Common myeloid progenitor, CD34-positive (primary cell): Measurements from ENCODE around the gene LTBP3.

ENCODE experiments used
- CTCF ChIA-PET: fragments of 350-600 bp; sonication (Branson Sonifier 250); formaldehyde crosslinking; loops from one replicate; lab custom pipeline; 2021; ENCODE audit warnings: antibody characterized with exemption; lab: Charles Lee
- POLR2A ChIA-PET: fragments of 350-600 bp; sonication (Branson Sonifier 250); formaldehyde crosslinking; loops from one replicate; lab custom pipeline; 2021; ENCODE audit warnings: antibody characterized with exemption; lab: Charles Lee
- DNase-seq, 3 donors: peaks; one replicate each; pipeline versions ENCODE4 v3.0.0 to v3.0.0-alpha.2; 2013
- H3K27ac ChIP-seq, 2 experiments: 1 replicate in 1 of 2; 2 replicates in 1 of 2; pipeline ENCODE4 v1.7.0; 2013; ENCODE audit warnings: inconsistent platforms in 2 of 2, low read length in 2 of 2, mild to moderate bottlenecking in 2 of 2, low read depth in 1 of 2, moderate library complexity in 1 of 2; ENCODE audit not compliant: severe bottlenecking in 2 of 2, insufficient read depth in 1 of 2, poor library complexity in 1 of 2
- H3K27me3 ChIP-seq, 5 experiments: replicated peaks in 2 of 5; 1 replicate in 3 of 5; 2 replicates in 2 of 5; pipeline versions ENCODE4 v1.6.1 to v1.7.0; 2013; ENCODE audit warnings: low read length in 4 of 5, mild to moderate bottlenecking in 2 of 5, moderate library complexity in 2 of 5, inconsistent platforms in 1 of 5; ENCODE audit not compliant: insufficient read depth in 5 of 5, control insufficient read depth in 4 of 5
- H3K36me3 ChIP-seq, 4 experiments: 1 replicate in 2 of 4; 2 replicates in 2 of 4; pipeline versions ENCODE4 v1.6.1 to v1.7.0; 2013; ENCODE audit warnings: low read length in 3 of 4, control low read depth in 1 of 4, mild to moderate bottlenecking in 1 of 4; ENCODE audit not compliant: control insufficient read depth in 4 of 4, insufficient read depth in 4 of 4
- H3K4me1 ChIP-seq, 4 experiments: 1 replicate in 3 of 4; 2 replicates in 1 of 4; pipeline versions ENCODE4 v1.6.1 to v1.7.1; 2013; ENCODE audit warnings: low read length in 3 of 4, mild to moderate bottlenecking in 3 of 4, control low read depth in 1 of 4, inconsistent platforms in 1 of 4, moderate library complexity in 1 of 4; ENCODE audit not compliant: control insufficient read depth in 4 of 4, insufficient read depth in 4 of 4; ENCODE audit errors: control extremely low read depth in 1 of 4
- H3K4me3 ChIP-seq, 7 experiments: 1 replicate in 4 of 7; 2 replicates in 3 of 7; pipeline versions ENCODE4 v1.5.1 to v1.7.0; 2013; ENCODE audit warnings: mild to moderate bottlenecking in 7 of 7, low read length in 6 of 7, moderate library complexity in 6 of 7, inconsistent platforms in 2 of 7, low read depth in 2 of 7, control low read depth in 1 of 7; ENCODE audit not compliant: insufficient read depth in 4 of 7, control insufficient read depth in 1 of 7; ENCODE audit errors: extremely low read depth in 1 of 7
- H3K9me3 ChIP-seq, 5 experiments: 1 replicate in 4 of 5; 2 replicates in 1 of 5; pipeline versions ENCODE4 v1.6.1 to v1.7.1; 2013; ENCODE audit warnings: low read length in 4 of 5, mild to moderate bottlenecking in 2 of 5, inconsistent platforms in 1 of 5, low read depth in 1 of 5, moderate library complexity in 1 of 5; ENCODE audit not compliant: control insufficient read depth in 4 of 5, insufficient read depth in 2 of 5; ENCODE audit errors: control extremely low read depth in 1 of 5
- WGBS: methylation state at CpG from one replicate; pipeline ENCODE4 v1.1.5; 2013; ENCODE audit not compliant: insufficient coverage; 5-methylcytosine and 5-hydroxymethylcytosine counted together

LTBP3 gene

DNA sequence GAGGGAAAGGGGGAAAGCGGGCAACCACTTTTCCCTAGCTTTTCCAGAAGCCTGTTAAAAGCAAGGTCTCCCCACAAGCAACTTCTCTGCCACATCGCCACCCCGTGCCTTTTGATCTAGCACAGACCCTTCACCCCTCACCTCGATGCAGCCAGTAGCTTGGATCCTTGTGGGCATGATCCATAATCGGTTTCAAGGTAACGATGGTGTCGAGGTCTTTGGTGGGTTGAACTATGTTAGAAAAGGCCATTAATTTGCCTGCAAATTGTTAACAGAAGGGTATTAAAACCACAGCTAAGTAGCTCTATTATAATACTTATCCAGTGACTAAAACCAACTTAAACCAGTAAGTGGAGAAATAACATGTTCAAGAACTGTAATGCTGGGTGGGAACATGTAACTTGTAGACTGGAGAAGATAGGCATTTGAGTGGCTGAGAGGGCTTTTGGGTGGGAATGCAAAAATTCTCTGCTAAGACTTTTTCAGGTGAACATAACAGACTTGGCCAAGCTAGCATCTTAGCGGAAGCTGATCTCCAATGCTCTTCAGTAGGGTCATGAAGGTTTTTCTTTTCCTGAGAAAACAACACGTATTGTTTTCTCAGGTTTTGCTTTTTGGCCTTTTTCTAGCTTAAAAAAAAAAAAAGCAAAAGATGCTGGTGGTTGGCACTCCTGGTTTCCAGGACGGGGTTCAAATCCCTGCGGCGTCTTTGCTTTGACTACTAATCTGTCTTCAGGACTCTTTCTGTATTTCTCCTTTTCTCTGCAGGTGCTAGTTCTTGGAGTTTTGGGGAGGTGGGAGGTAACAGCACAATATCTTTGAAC is 52.5 kb downstream of the LTBP3 start:
- peaks cover 15 to 54% (median 43%) of the 10 kb centered on the region in 4 experiments for H3K36me3 ChIP-seq

DNA sequence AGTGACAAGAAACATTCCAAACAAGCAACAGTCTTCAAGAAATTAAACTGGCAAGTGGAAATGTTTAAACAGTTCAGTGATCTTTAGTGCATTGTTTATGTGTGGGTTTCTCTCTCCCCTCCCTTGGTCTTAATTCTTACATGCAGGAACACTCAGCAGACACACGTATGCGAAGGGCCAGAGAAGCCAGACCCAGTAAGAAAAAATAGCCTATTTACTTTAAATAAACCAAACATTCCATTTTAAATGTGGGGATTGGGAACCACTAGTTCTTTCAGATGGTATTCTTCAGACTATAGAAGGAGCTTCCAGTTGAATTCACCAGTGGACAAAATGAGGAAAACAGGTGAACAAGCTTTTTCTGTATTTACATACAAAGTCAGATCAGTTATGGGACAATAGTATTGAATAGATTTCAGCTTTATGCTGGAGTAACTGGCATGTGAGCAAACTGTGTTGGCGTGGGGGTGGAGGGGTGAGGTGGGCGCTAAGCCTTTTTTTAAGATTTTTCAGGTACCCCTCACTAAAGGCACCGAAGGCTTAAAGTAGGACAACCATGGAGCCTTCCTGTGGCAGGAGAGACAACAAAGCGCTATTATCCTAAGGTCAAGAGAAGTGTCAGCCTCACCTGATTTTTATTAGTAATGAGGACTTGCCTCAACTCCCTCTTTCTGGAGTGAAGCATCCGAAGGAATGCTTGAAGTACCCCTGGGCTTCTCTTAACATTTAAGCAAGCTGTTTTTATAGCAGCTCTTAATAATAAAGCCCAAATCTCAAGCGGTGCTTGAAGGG is 53.3 kb downstream of the LTBP3 start:
- POLR2A ChIA-PET: interaction anchor here (0.6 to 26.7 kb wide), 12 partner anchors 7 to 805 kb away, joined by 3 to 1072 read pairs (median 6); partner anchors contain the start of genes KCNK7, MALAT1, NEAT1 and SLC25A45
- peaks cover 18 to 43% (median 35%) of the 10 kb centered on the region in 4 experiments for H3K4me1 ChIP-seq
- H3K4me3 ChIP-seq: peak overlapping the region; percentile 26 to 100 (median 99)
- H3K9me3 ChIP-seq: no peaks in the 10 kb centered on the region
- 30% methylated on average over 4 of the region's 8 CpGs for WGBS
- H3K36me3 ChIP-seq: peaks cover 22 to 59% (median 48%) of the 10 kb centered on the region in 4 experiments
- peak overlapping the region; percentile 29 to 100 for H3K27ac ChIP-seq
- H3K27me3 ChIP-seq: no peaks in the 10 kb centered on the region
- CTCF ChIA-PET: interaction anchor here (1.0 to 26.9 kb wide), 9 partner anchors 8 to 138 kb away, joined by 3 to 653 read pairs (median 4); no protein-coding TSS in a partner anchor
- peak; percentile 31 to 67 (median 66) for DNase-seq

More for the DNA sequence above, 52.5 kb downstream of the LTBP3 start:
- Histone ChIP-seq H3K4me1 (peaks cover 18 to 46% (median 38%) of the 10 kb centered on the region in 4 experiments), H3K27ac (peak overlapping the region; percentile 20 to 100), H3K9me3 (no peaks in the 10 kb centered on the region), H3K4me3 (peak overlapping the region; percentile 26 to 100 (median 99)), H3K27me3 (no peaks in the 10 kb centered on the region)
- 70% methylated on average over 3 of the region's 12 CpGs for WGBS
- peak; percentile 64 to 80 (median 73) for DNase-seq
- POLR2A ChIA-PET: interaction anchor here (0.5 to 26.7 kb wide), 23 partner anchors 8 to 1052 kb away, joined by 3 to 1072 read pairs (median 4); partner anchors contain the start of genes DPF2, KCNK7, MALAT1 and NEAT1
- CTCF ChIA-PET: interaction anchor here (0.9 to 26.9 kb wide), 14 partner anchors 8 to 190 kb away, joined by 3 to 653 read pairs (median 4); no protein-coding TSS in a partner anchor

DNA sequence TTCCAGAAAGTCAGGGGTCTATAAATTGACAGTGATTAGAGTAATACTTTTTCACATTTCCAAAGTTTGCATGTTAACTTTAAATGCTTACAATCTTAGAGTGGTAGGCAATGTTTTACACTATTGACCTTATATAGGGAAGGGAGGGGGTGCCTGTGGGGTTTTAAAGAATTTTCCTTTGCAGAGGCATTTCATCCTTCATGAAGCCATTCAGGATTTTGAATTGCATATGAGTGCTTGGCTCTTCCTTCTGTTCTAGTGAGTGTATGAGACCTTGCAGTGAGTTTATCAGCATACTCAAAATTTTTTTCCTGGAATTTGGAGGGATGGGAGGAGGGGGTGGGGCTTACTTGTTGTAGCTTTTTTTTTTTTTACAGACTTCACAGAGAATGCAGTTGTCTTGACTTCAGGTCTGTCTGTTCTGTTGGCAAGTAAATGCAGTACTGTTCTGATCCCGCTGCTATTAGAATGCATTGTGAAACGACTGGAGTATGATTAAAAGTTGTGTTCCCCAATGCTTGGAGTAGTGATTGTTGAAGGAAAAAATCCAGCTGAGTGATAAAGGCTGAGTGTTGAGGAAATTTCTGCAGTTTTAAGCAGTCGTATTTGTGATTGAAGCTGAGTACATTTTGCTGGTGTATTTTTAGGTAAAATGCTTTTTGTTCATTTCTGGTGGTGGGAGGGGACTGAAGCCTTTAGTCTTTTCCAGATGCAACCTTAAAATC is 54.0 kb downstream of the LTBP3 start:
- H3K36me3 ChIP-seq: peaks cover 22 to 59% (median 48%) of the 10 kb centered on the region in 4 experiments
- DNase-seq: peak in 2 of 3 donors; percentile 69 to 74
- CTCF ChIA-PET: interaction anchor here (1.0 to 26.9 kb wide), 4 partner anchors 11 to 86 kb away, joined by 3 to 653 read pairs (median 40); no protein-coding TSS in a partner anchor

DNA sequence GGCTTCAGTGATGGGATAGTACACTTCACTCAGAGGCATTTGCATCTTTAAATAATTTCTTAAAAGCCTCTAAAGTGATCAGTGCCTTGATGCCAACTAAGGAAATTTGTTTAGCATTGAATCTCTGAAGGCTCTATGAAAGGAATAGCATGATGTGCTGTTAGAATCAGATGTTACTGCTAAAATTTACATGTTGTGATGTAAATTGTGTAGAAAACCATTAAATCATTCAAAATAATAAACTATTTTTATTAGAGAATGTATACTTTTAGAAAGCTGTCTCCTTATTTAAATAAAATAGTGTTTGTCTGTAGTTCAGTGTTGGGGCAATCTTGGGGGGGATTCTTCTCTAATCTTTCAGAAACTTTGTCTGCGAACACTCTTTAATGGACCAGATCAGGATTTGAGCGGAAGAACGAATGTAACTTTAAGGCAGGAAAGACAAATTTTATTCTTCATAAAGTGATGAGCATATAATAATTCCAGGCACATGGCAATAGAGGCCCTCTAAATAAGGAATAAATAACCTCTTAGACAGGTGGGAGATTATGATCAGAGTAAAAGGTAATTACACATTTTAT is 54.7 kb downstream of the LTBP3 start:
- Histone ChIP-seq H3K27me3 (no peaks in the 10 kb centered on the region), H3K9me3 (no peaks in the 10 kb centered on the region), H3K4me1 (peaks cover 18 to 46% (median 36%) of the 10 kb centered on the region in 4 experiments), H3K4me3 (peak overlapping the region in 6 of 7 experiments; percentile 97 to 100 (median 100)), H3K27ac (peak overlapping the region; percentile 100), H3K36me3 (peaks cover 22 to 59% (median 48%) of the 10 kb centered on the region in 4 experiments)
- POLR2A ChIA-PET: interaction anchor here (0.6 to 26.7 kb wide), 14 partner anchors 11 to 457 kb away, joined by 3 to 1072 read pairs (median 4); partner anchors contain the start of genes NEAT1 and SLC25A45
- WGBS: no CpG with 5 or more reads among the region's 3 CpGs
- peak in 1 of 3 donors; percentile 42 for DNase-seq
- CTCF ChIA-PET: interaction anchor here (1.8 to 26.9 kb wide), 3 partner anchors 30 to 87 kb away, joined by 12 to 653 read pairs (median 74); partner anchors contain the start of gene NEAT1

More for the DNA sequence above, 54.0 kb downstream of the LTBP3 start:
- 3% methylated on average over 2 of the region's 3 CpGs for WGBS
- Histone ChIP-seq H3K4me3 (peak overlapping the region in 6 of 7 experiments; percentile 97 to 100 (median 100)), H3K4me1 (peaks cover 18 to 43% (median 35%) of the 10 kb centered on the region in 4 experiments), H3K27ac (peak overlapping the region; percentile 100), H3K9me3 (no peaks in the 10 kb centered on the region), H3K27me3 (no peaks in the 10 kb centered on the region)
- POLR2A ChIA-PET: interaction anchor here (0.6 to 26.7 kb wide), 13 partner anchors 6 to 457 kb away, joined by 3 to 1072 read pairs (median 4); partner anchors contain the start of genes MALAT1, NEAT1 and SLC25A45

DNA sequence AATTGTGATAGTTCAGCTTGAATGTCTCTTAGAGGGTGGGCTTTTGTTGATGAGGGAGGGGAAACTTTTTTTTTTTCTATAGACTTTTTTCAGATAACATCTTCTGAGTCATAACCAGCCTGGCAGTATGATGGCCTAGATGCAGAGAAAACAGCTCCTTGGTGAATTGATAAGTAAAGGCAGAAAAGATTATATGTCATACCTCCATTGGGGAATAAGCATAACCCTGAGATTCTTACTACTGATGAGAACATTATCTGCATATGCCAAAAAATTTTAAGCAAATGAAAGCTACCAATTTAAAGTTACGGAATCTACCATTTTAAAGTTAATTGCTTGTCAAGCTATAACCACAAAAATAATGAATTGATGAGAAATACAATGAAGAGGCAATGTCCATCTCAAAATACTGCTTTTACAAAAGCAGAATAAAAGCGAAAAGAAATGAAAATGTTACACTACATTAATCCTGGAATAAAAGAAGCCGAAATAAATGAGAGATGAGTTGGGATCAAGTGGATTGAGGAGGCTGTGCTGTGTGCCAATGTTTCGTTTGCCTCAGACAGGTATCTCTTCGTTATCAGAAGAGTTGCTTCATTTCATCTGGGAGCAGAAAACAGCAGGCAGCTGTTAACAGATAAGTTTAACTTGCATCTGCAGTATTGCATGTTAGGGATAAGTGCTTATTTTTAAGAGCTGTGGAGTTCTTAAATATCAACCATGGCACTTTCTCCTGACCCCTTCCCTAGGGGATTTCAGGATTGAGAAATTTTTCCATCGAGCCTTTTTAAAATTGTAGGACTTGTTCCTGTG is 55.4 kb downstream of the LTBP3 start:
- no peaks in the 10 kb centered on the region for H3K27me3 ChIP-seq
- peak overlapping the region in 6 of 7 experiments; percentile 97 to 100 (median 100) for H3K4me3 ChIP-seq
- ChIA-PET POLR2A (interaction anchor here (0.7 to 26.7 kb wide), 9 partner anchors 10 to 275 kb away, joined by 3 to 1072 read pairs (median 8); partner anchors contain the start of genes NEAT1 and ZNRD2), CTCF (interaction anchor here (1.5 to 26.9 kb wide), 5 partner anchors 16 to 86 kb away, joined by 4 to 653 read pairs (median 12); partner anchors contain the start of gene NEAT1)
- H3K4me1 ChIP-seq: peaks cover 18 to 53% (median 41%) of the 10 kb centered on the region in 4 experiments
- H3K36me3 ChIP-seq: peaks cover 22 to 59% (median 48%) of the 10 kb centered on the region in 4 experiments
- H3K9me3 ChIP-seq: no peaks in the 10 kb centered on the region
- 0% methylated on average over 3 of the region's 6 CpGs for WGBS
- H3K27ac ChIP-seq: peak overlapping the region; percentile 100
- peak in 2 of 3 donors; percentile 51 to 58 for DNase-seq
